ENCODE measurements around the gene KYNU.

DNA sequence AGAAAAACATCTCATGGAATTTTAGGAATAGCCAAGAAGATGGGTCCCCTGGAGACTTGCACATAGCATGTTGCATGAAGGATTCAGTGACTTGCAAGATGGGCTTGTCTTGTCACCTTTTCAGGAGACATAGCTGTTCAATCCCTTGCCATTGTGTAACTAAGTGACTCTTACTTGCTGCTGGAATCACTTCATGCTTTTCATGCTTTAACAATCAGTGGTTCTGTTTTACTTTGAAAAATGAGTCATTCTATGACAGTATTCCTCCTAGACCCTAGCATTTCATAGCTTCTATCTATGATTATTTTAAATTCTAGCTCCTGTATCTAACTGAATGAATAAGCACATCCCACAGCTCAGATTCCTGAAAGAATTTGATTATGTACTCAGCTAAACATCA lies 2.8 kb downstream of the KYNU start:
- TF ChIP-seq CTCF (IDR thresholded peaks at IDR 0.05) (no peak), POLR2A (IDR thresholded peaks at IDR 0.05) (no peak)
